Astrocyte of the cerebellum (primary cell): Measurements from ENCODE around the gene IGHMBP2.

Source experiments
- DNase-seq: peaks from one replicate; pipeline ENCODE4 v3.0.0-alpha.2; 2011; ENCODE audit warnings: low read depth
- H3K4me3 ChIP-seq: 2 replicates; pipeline ENCODE4 v1.5.1; 2011; ENCODE audit warnings: mild to moderate bottlenecking, low read depth, low read length, moderate library complexity
- CTCF ChIP-seq: IDR thresholded peaks from 2 replicates; pipeline ENCODE4 v1.5.1; 2012; ENCODE audit warnings: low read length, low read depth, moderate library complexity, mild to moderate bottlenecking; ENCODE audit errors: missing control alignments
- in situ Hi-C: cut with HindIII; loops from 2 replicates; pipeline ENCODE4 v1.10.0; 2017; ENCODE audit warnings: low sequenced_read_pairs

IGHMBP2 gene

DNA sequence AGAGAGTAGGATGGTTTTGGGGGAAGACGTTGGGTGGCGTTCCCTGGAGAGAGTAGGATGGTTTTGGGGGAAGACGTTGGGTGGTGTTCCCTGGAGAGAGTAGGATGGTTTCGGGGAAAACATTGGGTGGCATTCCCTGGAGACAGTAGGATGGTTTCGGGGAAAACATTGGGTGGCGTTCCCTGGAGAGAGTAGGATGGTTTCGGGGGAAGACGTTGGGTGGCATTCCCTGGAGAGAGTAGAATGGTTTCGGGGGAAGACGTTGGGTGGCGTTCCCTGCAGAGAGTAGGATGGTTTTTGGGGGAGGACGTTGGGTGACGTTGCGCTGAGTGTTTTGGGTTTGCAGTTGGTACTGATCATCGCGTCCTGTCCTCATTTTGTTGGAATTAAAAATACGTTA lies 28.2 kb downstream of the IGHMBP2 start:
- in situ Hi-C loops = no loop called here
- no peak overlapping the region for H3K4me3 ChIP-seq
- no peak for DNase-seq
- no peak for TF ChIP-seq CTCF

DNA sequence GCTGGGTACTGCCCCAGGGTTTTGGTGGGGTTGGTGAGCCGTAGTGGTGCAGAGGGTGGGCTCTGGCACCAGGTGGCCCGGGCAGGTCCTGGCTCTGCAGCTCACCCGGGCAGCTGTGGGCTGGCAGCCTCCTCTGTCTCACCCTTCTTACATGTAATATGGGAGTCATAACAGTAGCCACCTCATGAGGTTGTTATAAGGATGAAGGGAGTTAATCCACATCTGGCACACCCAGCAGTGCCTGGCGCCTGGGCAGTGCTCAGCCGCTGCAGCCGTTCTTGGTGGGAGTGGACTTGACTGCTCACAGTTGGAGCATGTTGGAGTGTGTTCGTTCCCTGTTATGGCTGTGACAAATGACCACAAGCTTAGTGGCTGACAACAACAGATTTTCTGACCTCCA lies 28.7 kb downstream of the IGHMBP2 start:
- in situ Hi-C loops = no loop called here
- H3K4me3 ChIP-seq = no peak overlapping the region
- DNase-seq = no peak

GRCh38 chr11:68932933-68933577 lies 29.4 kb downstream of the IGHMBP2 start:
- no peak for TF ChIP-seq CTCF
- DNase-seq = no peak
- in situ Hi-C loops = no loop called here
- H3K4me3 ChIP-seq = no peak overlapping the region

More for the DNA sequence above, 28.7 kb downstream of the IGHMBP2 start:
- TF ChIP-seq CTCF = no peak

- DNase-seq = no peak
- in situ Hi-C loops = no loop called here
- TF ChIP-seq CTCF = no peak
- H3K4me3 ChIP-seq = no peak overlapping the region
Observed at GRCh38 chr11:68933605-68934320, 30.1 kb downstream of the IGHMBP2 start.

- H3K4me3 ChIP-seq = no peak overlapping the region
- no peak for TF ChIP-seq CTCF
- in situ Hi-C loops = no loop called here
- DNase-seq = no peak
Observed at GRCh38 chr11:68934321-68934645, 30.6 kb downstream of the IGHMBP2 start.

- in situ Hi-C loops = no loop called here
- no peak for DNase-seq
- no peak overlapping the region for H3K4me3 ChIP-seq
- TF ChIP-seq CTCF = no peak
Observed at GRCh38 chr11:68934666-68935065, 31.0 kb downstream of the IGHMBP2 start.
